ENCODE results near the gene OPRM1. TPM values are rescaled to one million over a fixed set of nuclear protein-coding genes. Genes with fewer than 3 reads are reported as not detected.
"Not testable (repeated sequence)": the region's sequence is repeated elsewhere in the genome, so short reads cannot be mapped to it uniquely, and the experiment has no call there.

Gene OPRM1
- total RNA-seq, 2 donors from 2014 or later, result not detected

DNA sequence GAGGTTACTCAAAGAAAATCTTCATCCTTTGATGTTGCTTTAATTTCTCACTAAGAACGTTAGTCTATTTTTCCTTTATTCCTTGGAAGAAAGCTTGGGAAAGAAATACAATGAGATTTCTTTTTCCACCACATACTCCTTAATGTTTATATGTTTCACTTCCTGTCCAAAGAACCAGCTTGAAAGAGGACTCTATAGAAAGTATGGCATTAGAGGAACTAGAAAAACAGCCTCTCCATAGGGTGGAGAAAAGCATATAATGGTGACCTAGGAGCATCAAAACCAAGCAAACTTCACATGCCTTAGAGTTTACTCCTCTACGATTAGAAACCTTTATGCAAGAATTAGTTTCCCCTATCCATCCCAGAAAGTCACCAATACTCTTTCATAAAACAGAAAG lies 131.1 kb downstream of the OPRM1 start:
- ATAC-seq (ENCODE audit: insufficient number of reproducible peaks, low FRiP score, low read depth), result no peak
- TF ChIP-seq, protein P1, sequence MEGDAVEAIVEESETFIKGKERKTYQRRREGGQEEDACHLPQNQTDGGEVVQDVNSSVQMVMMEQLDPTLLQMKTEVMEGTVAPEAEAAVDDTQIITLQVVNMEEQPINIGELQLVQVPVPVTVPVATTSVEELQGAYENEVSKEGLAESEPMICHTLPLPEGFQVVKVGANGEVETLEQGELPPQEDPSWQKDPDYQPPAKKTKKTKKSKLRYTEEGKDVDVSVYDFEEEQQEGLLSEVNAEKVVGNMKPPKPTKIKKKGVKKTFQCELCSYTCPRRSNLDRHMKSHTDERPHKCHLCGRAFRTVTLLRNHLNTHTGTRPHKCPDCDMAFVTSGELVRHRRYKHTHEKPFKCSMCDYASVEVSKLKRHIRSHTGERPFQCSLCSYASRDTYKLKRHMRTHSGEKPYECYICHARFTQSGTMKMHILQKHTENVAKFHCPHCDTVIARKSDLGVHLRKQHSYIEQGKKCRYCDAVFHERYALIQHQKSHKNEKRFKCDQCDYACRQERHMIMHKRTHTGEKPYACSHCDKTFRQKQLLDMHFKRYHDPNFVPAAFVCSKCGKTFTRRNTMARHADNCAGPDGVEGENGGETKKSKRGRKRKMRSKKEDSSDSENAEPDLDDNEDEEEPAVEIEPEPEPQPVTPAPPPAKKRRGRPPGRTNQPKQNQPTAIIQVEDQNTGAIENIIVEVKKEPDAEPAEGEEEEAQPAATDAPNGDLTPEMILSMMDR (IDR thresholded peaks at IDR 0.05), result no peak
- Histone ChIP-seq H3K27me3 (replicated peaks; ENCODE audit: insufficient read depth) (no peaks in the 10 kb centered on the region), H3K4me1 (ENCODE audit: control insufficient read depth in 1 of 2, low read depth in 2 of 2) (peaks cover 4 to 7% of the 10 kb centered on the region in 2 donors), H3K9me3 (no peaks in the 10 kb centered on the region), H3K27ac (no peak overlapping the region), H3K4me3 (no peak overlapping the region), H3K36me3 (no peaks in the 10 kb centered on the region)
- DNase-seq (ENCODE audit: low spot score), result no peak

DNA sequence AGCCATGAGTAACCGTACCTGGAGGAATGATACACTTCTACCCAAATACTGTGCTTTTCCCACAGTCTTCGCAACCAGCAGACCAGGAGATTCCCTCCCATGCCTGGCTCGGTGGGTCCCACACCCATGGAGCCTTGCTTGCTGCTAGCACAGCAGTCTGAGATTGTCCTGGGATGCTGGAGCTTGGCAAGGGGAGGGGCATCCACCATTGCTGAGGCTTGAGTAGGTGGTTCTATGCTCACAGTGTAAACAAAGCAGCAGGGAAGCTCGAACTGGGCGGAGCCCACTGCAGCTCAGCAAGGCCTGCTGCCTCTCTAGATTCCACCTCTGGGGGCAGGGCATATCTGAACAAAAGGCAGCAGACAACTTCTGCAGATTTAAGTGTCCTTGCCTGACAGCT lies 133.4 kb downstream of the OPRM1 start:
- not testable (repeated sequence) for H3K4me3 ChIP-seq; H3K4me1 ChIP-seq (ENCODE audit: control insufficient read depth in 1 of 2, low read depth in 2 of 2); H3K27me3 ChIP-seq (replicated peaks; ENCODE audit: insufficient read depth); H3K9me3 ChIP-seq; DNase-seq (ENCODE audit: low spot score); H3K27ac ChIP-seq; ATAC-seq (ENCODE audit: insufficient number of reproducible peaks, low FRiP score, low read depth); H3K36me3 ChIP-seq

DNA sequence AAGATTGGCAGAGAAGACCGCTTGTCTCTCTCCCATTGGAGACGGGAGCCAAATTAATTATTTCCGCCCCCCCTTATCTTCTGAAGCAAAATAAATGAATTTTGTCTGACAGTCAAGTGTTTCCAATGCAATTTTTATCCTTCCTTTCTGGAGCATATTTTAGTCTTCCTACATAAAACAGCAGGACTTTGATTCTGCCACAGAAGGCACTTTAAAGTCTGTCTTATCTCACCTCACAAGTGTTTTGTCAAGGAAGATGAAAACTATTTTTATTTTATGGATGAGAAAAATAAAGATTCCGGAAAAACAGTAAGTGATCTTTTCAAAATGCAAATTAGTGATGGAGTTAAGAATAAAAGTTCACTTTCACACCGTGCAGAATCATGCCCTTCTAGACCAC lies 140.4 kb downstream of the OPRM1 start:
- H3K4me1 ChIP-seq (ENCODE audit: control insufficient read depth in 1 of 2, low read depth in 2 of 2), result peaks cover 0 to 4% of the 10 kb centered on the region in 2 donors
- TF ChIP-seq, protein P1 (IDR thresholded peaks at IDR 0.05), result no peak
- no peaks in the 10 kb centered on the region for H3K27me3 ChIP-seq (replicated peaks; ENCODE audit: insufficient read depth)
- H3K36me3 ChIP-seq, result no peaks in the 10 kb centered on the region
- DNase-seq (ENCODE audit: low spot score) (no peak), ATAC-seq (ENCODE audit: insufficient number of reproducible peaks, low FRiP score, low read depth) (no peak)
- H3K9me3 ChIP-seq, result no peaks in the 10 kb centered on the region
- H3K4me3 ChIP-seq, result no peak overlapping the region
- H3K27ac ChIP-seq, result no peak overlapping the region

DNA sequence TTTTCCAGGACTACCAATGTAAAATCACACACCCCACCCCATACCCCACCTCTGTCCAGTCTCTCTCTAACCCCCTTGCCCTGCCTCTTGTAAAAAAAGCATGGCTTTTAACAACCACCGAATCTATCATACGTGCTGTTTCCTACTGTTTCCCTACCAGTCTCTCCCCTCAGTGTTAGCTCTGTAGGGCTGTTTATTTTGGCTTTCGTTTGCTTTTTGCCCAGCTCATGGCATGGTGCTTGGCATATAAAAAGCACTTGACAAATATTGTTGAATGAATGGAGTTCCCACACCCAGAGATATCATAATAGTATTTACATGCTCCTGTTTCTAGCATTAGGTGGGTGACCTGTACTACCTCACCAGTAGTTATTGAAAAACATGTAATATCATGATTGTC lies 148.2 kb downstream of the OPRM1 start:
- ATAC-seq (ENCODE audit: insufficient number of reproducible peaks, low FRiP score, low read depth) (no peak), DNase-seq (ENCODE audit: low spot score) (no peak)
- Histone ChIP-seq H3K27me3 (replicated peaks; ENCODE audit: insufficient read depth) (no peaks in the 10 kb centered on the region), H3K4me3 (no peak overlapping the region), H3K9me3 (no peaks in the 10 kb centered on the region), H3K4me1 (ENCODE audit: control insufficient read depth in 1 of 2, low read depth in 2 of 2) (no peaks in the 10 kb centered on the region), H3K27ac (no peak overlapping the region), H3K36me3 (no peaks in the 10 kb centered on the region)
- TF ChIP-seq, protein P1 (IDR thresholded peaks at IDR 0.05), result no peak

DNA sequence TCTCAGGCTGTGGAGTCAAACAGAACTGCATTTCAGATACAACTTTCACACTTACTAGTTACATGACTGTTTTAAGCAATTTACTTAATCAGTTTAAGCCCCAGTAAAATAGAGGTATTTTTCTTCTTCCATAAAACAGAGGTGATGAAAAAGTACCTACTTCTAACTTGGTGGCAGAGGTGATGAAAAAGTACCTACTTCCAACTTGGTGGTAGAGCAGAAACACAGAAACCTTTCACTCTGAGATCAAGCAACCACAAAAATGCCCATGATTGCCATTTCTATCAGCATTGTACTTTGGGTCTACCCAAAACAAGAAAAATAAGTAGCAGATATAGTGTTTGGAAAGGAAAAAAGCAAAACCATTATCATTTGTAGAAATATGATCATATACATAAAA lies 148.7 kb downstream of the OPRM1 start:
- no peaks in the 10 kb centered on the region for H3K4me1 ChIP-seq (ENCODE audit: control insufficient read depth in 1 of 2, low read depth in 2 of 2)
- no peak overlapping the region for H3K27ac ChIP-seq
- H3K36me3 ChIP-seq, result no peaks in the 10 kb centered on the region
- TF ChIP-seq, protein P1 (IDR thresholded peaks at IDR 0.05), result no peak
- no peaks in the 10 kb centered on the region for H3K27me3 ChIP-seq (replicated peaks; ENCODE audit: insufficient read depth)
- ATAC-seq (ENCODE audit: insufficient number of reproducible peaks, low FRiP score, low read depth) (no peak), DNase-seq (ENCODE audit: low spot score) (no peak)
- H3K9me3 ChIP-seq, result no peaks in the 10 kb centered on the region
- no peak overlapping the region for H3K4me3 ChIP-seq

DNA sequence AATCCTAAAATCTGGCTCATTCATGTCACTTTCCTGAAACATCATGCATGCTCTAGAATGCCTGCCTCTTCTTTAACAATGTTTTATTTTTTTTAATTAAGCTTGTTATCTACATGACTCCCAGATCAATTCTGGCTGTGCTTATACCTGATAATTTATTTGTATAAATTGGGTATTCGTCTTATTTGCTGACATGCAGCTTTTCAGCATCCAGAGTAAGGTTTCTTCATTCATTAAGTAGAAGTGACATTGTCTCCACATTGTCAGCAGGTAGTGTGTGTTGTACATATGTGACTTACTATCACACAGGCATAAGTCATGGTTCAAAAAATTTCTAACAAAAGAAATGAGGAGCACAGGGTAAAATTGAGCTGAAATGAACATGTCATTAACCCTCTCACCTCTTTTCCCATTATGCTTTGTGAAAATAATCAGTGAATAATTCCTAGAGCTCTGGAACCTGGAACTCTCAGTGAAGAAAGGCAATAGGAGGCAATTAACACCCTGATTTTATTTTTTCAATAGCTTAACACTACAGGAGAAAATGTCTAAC lies 157.4 kb downstream of the OPRM1 start:
- Histone ChIP-seq H3K9me3 (no peaks in the 10 kb centered on the region), H3K4me3 (no peak overlapping the region), H3K27ac (no peak overlapping the region), H3K27me3 (replicated peaks; ENCODE audit: insufficient read depth) (no peaks in the 10 kb centered on the region), H3K4me1 (ENCODE audit: control insufficient read depth in 1 of 2, low read depth in 2 of 2) (peaks cover 0 to 4% of the 10 kb centered on the region in 2 donors), H3K36me3 (no peaks in the 10 kb centered on the region)
- DNase-seq (ENCODE audit: low spot score) (no peak), ATAC-seq (ENCODE audit: insufficient number of reproducible peaks, low FRiP score, low read depth) (no peak)
- TF ChIP-seq, protein P1 (IDR thresholded peaks at IDR 0.05), result no peak

Data from thoracic aorta (tissue), 2 donors.